H4 (cell line): ENCODE results near the gene AGO4. TPM values are rescaled to one million over a fixed set of nuclear protein-coding genes. Genes with fewer than 3 reads are reported as not detected.
A peak's percentile ranks its signal among the peaks of the same experiment; 100 is the strongest.

Experiments
- DNase-seq: peaks from one replicate; pipeline ENCODE4 v3.0.0-alpha.2; 2015; ENCODE audit warnings: low spot score
- total RNA-seq: library from RNA; depleted of rRNA; stranded (reverse); fragments of >200 nt; shearing (Covaris generic); gene quantifications from 2 replicates; pipeline ENCODE4 v1.2.3, GENCODE V29; 2014; rRNA removed

The AGO4 gene
- total RNA-seq, 1 experiment from 2014 or later = 1.4 TPM

GRCh38 chr1:35894183-35894582 is 86.4 kb downstream of the AGO4 start:
- DNase-seq = peak; percentile 14

- no peak for DNase-seq
Measured at GRCh38 chr1:35894656-35895055, 86.8 kb downstream of the AGO4 start.

GRCh38 chr1:35899941-35900340 is 92.1 kb downstream of the AGO4 start:
- DNase-seq = no peak

GRCh38 chr1:35901235-35901634 is 93.4 kb downstream of the AGO4 start:
- DNase-seq = no peak

GRCh38 chr1:35902671-35903070 is 94.9 kb downstream of the AGO4 start:
- DNase-seq = no peak

Other genes starting within 250 kb of the AGO4 start
- not detected in 2 replicates for gene TFAP2E, start 234.7 kb upstream of the AGO4 start, total RNA-seq
- 30.2 and 39.5 TPM in 2 replicates for gene PSMB2, start 166.5 kb upstream of the AGO4 start, total RNA-seq
- gene C1orf216, start 89.1 kb upstream of the AGO4 start, total RNA-seq = 10.7 and 14.7 TPM in 2 replicates
- gene CLSPN, start 38.0 kb upstream of the AGO4 start, total RNA-seq = 13.8 and 14.2 TPM in 2 replicates
- 5.8 and 5.9 TPM in 2 replicates for gene AGO1, start 75.2 kb downstream of the AGO4 start, total RNA-seq
- gene AGO3, start 123.1 kb downstream of the AGO4 start, total RNA-seq = 8.1 and 8.9 TPM in 2 replicates